HG03571 (cell line): ENCODE results near the gene PGAP3.
"Not testable (repeated sequence)": the region's sequence is repeated elsewhere in the genome, so short reads cannot be mapped to it uniquely, and the experiment has no call there.

Source experiments
- ATAC-seq: cut with Tn5 transposase; IDR thresholded peaks from one replicate; pipeline ENCODE4 v1.9.1; 2021; ENCODE audit not compliant: unreplicated experiment

The PGAP3 gene

GRCh38 chr17:39715375-39716072 lies 27.7 kb upstream of the PGAP3 start:
- ATAC-seq, result no peak

- no peak for ATAC-seq
Measured at GRCh38 chr17:39714234-39714633, 26.4 kb upstream of the PGAP3 start.

GRCh38 chr17:39711851-39712250 lies 24.0 kb upstream of the PGAP3 start:
- ATAC-seq, result no peak

- ATAC-seq, result not testable (repeated sequence)
Measured at GRCh38 chr17:39711071-39711470, 23.2 kb upstream of the PGAP3 start.

GRCh38 chr17:39709998-39710964 lies 22.4 kb upstream of the PGAP3 start:
- ATAC-seq, result no peak

- no peak for ATAC-seq
Measured at GRCh38 chr17:39709319-39709997, 21.6 kb upstream of the PGAP3 start.

- ATAC-seq, result no peak
Measured at GRCh38 chr17:39706921-39707337, 19.1 kb upstream of the PGAP3 start.

- no peak for ATAC-seq
Measured at GRCh38 chr17:39706383-39706782, 18.5 kb upstream of the PGAP3 start.

GRCh38 chr17:39705786-39706348 lies 18.0 kb upstream of the PGAP3 start:
- no peak for ATAC-seq

GRCh38 chr17:39704821-39705551 lies 17.1 kb upstream of the PGAP3 start:
- no peak for ATAC-seq

GRCh38 chr17:39703913-39704312 lies 16.1 kb upstream of the PGAP3 start:
- no peak for ATAC-seq

- ATAC-seq, result no peak
Measured at GRCh38 chr17:39702901-39703893, 15.3 kb upstream of the PGAP3 start.

GRCh38 chr17:39701784-39702422 lies 14.0 kb upstream of the PGAP3 start:
- ATAC-seq, result no peak

- no peak for ATAC-seq
Measured at GRCh38 chr17:39701012-39701783, 13.3 kb upstream of the PGAP3 start.

- ATAC-seq, result no peak
Measured at GRCh38 chr17:39700148-39700987, 12.5 kb upstream of the PGAP3 start.

- ATAC-seq, result no peak
Measured at GRCh38 chr17:39699818-39700147, 11.9 kb upstream of the PGAP3 start, which contains the start of gene ERBB2. ERBB2 (plus strand) TSS chr17:39700064; CDS start chr17:39700239, 175 bp downstream.

GRCh38 chr17:39699157-39699817 lies 11.4 kb upstream of the PGAP3 start:
- ATAC-seq, result not testable (repeated sequence)
